AG04450 (cell line): ENCODE results near the gene FRMPD4. TPM values are rescaled to one million over a fixed set of nuclear protein-coding genes. Genes with fewer than 3 reads are reported as not detected.

Source experiments
- CTCF ChIA-PET: fragments of 300-600, 350-600 bp; formaldehyde crosslinking; extraction: SDS; loops from one replicate; lab custom pipeline; 2022; ENCODE audit warnings: antibody characterized with exemption, inconsistent platforms; lab: Charles Lee
- POLR2A ChIA-PET: fragments of 350-600 bp; formaldehyde crosslinking; extraction: SDS; loops from one replicate; lab custom pipeline; 2021; ENCODE audit warnings: antibody characterized with exemption, inconsistent platforms; lab: Yijun Ruan, JAX
- DNase-seq: peaks from one replicate; pipeline ENCODE4 v3.0.0-alpha.2; 2011; ENCODE audit warnings: low read depth, low spot score
- H3K27ac ChIP-seq: one replicate; pipeline ENCODE4 v1.5.1; 2012; ENCODE audit warnings: low read depth, low read length, control low read depth
- H3K27me3 ChIP-seq: one replicate; pipeline ENCODE4 v1.6.0; 2012; ENCODE audit warnings: low read length; ENCODE audit not compliant: control insufficient read depth, insufficient read depth
- H3K4me3 ChIP-seq: 2 replicates; pipeline ENCODE4 v1.5.1; 2011; ENCODE audit warnings: mild to moderate bottlenecking, low read depth, low read length, control low read depth
- H3K9me3 ChIP-seq: 2 replicates; pipeline ENCODE4 v1.5.1; 2012; ENCODE audit warnings: low read length; ENCODE audit not compliant: control insufficient read depth, insufficient read depth
- CTCF ChIP-seq: IDR thresholded peaks from 2 replicates; pipeline ENCODE4 v1.5.1; 2011; ENCODE audit warnings: low read depth, low read length, control low read depth, inconsistent platforms
- polyA plus RNA-seq: library from polyadenylated mRNA; depleted of rRNA; stranded (reverse); fragments of >200 nt; gene quantifications from 2 replicates; pipeline ENCODE4 v1.2.3, GENCODE V29; 2011

The FRMPD4 gene
- polyA plus RNA-seq, 1 experiment: 2.7 TPM

GRCh38 chrX:12308420-12308819 is 170.1 kb downstream of the FRMPD4 start:
- ChIA-PET POLR2A (no interaction called here), CTCF (no interaction called here)
- Histone ChIP-seq H3K4me3 (no peak overlapping the region), H3K9me3 (no peaks in the 10 kb centered on the region), H3K27ac (no peak overlapping the region), H3K27me3 (no peaks in the 10 kb centered on the region)
- no peak for DNase-seq
- no peak for TF ChIP-seq CTCF

GRCh38 chrX:12309040-12309743 is 170.9 kb downstream of the FRMPD4 start:
- CTCF ChIA-PET: no interaction called here
- TF ChIP-seq CTCF: no peak

GRCh38 chrX:12309744-12310076 is 171.4 kb downstream of the FRMPD4 start:
- no peak for TF ChIP-seq CTCF
- CTCF ChIA-PET: no interaction called here
- no peaks in the 10 kb centered on the region for H3K9me3 ChIP-seq
- DNase-seq: no peak
- POLR2A ChIA-PET: no interaction called here
- H3K27ac ChIP-seq: no peak overlapping the region
- no peaks in the 10 kb centered on the region for H3K27me3 ChIP-seq
- no peak overlapping the region for H3K4me3 ChIP-seq

More at GRCh38 chrX:12309040-12309743, 170.9 kb downstream of the FRMPD4 start:
- no peak overlapping the region for H3K4me3 ChIP-seq
- no peak overlapping the region for H3K27ac ChIP-seq
- DNase-seq: no peak
- no peaks in the 10 kb centered on the region for H3K27me3 ChIP-seq
- POLR2A ChIA-PET: no interaction called here
- no peaks in the 10 kb centered on the region for H3K9me3 ChIP-seq

- no peaks in the 10 kb centered on the region for H3K9me3 ChIP-seq
- no peak overlapping the region for H3K27ac ChIP-seq
- TF ChIP-seq CTCF: no peak
- no peak for DNase-seq
- H3K27me3 ChIP-seq: no peaks in the 10 kb centered on the region
- ChIA-PET POLR2A (no interaction called here), CTCF (no interaction called here)
- H3K4me3 ChIP-seq: no peak overlapping the region
Measured at GRCh38 chrX:12314651-12315050, 176.4 kb downstream of the FRMPD4 start.

- DNase-seq: no peak
- no peaks in the 10 kb centered on the region for H3K9me3 ChIP-seq
- POLR2A ChIA-PET: no interaction called here
- H3K4me3 ChIP-seq: no peak overlapping the region
- no peak overlapping the region for H3K27ac ChIP-seq
- CTCF ChIA-PET: no interaction called here
- no peaks in the 10 kb centered on the region for H3K27me3 ChIP-seq
- no peak for TF ChIP-seq CTCF
Measured at GRCh38 chrX:12315526-12315925, 177.3 kb downstream of the FRMPD4 start.
